NCI-H187 (cell line): ENCODE data around the gene DUSP22.

Experiments used
- DNase-seq, 2 experiments: peaks; one replicate each; lab custom pipeline; 2025; lab: John Stamatoyannopoulos, UW

DUSP22 gene

GRCh38 chr6:297571-298232, 5.4 kb downstream of the DUSP22 start:
- DNase-seq, result no peak

- no peak for DNase-seq
Observed at GRCh38 chr6:298233-299103, 6.2 kb downstream of the DUSP22 start.

- no peak for DNase-seq
Observed at GRCh38 chr6:299104-299980, 7.1 kb downstream of the DUSP22 start.

- DNase-seq, result no peak
Observed at GRCh38 chr6:300026-300425, 7.7 kb downstream of the DUSP22 start.

GRCh38 chr6:300494-301198, 8.4 kb downstream of the DUSP22 start:
- DNase-seq, result no peak

GRCh38 chr6:301526-301925, 9.2 kb downstream of the DUSP22 start:
- no peak for DNase-seq

GRCh38 chr6:301929-302705, 9.8 kb downstream of the DUSP22 start:
- no peak for DNase-seq

- DNase-seq, result no peak
Observed at GRCh38 chr6:302760-303159, 10.5 kb downstream of the DUSP22 start.

GRCh38 chr6:303263-303662, 11.0 kb downstream of the DUSP22 start:
- no peak for DNase-seq

GRCh38 chr6:303948-304558, 11.8 kb downstream of the DUSP22 start:
- DNase-seq, result no peak

GRCh38 chr6:304833-305370, 12.6 kb downstream of the DUSP22 start:
- DNase-seq, result no peak

GRCh38 chr6:305371-306206, 13.3 kb downstream of the DUSP22 start:
- no peak for DNase-seq

- no peak for DNase-seq
Observed at GRCh38 chr6:306641-307061, 14.4 kb downstream of the DUSP22 start.

- DNase-seq, result no peak
Observed at GRCh38 chr6:307065-307814, 15.0 kb downstream of the DUSP22 start.

- no peak for DNase-seq
Observed at GRCh38 chr6:307874-308273, 15.6 kb downstream of the DUSP22 start.

GRCh38 chr6:308307-308706, 16.0 kb downstream of the DUSP22 start:
- DNase-seq, result no peak

GRCh38 chr6:308768-309167, 16.5 kb downstream of the DUSP22 start:
- no peak for DNase-seq

GRCh38 chr6:309947-310346, 17.7 kb downstream of the DUSP22 start:
- DNase-seq, result no peak

GRCh38 chr6:310671-311070, 18.4 kb downstream of the DUSP22 start:
- DNase-seq, result no peak
